GM19467 (cell line): ENCODE data around the gene ARHGAP27.

Experiments used
- ATAC-seq: cut with Tn5 transposase; IDR thresholded peaks from one replicate; pipeline ENCODE4 v1.9.1; 2021; ENCODE audit warnings: mild to moderate bottlenecking, moderate library complexity; ENCODE audit not compliant: unreplicated experiment

ARHGAP27 gene

DNA sequence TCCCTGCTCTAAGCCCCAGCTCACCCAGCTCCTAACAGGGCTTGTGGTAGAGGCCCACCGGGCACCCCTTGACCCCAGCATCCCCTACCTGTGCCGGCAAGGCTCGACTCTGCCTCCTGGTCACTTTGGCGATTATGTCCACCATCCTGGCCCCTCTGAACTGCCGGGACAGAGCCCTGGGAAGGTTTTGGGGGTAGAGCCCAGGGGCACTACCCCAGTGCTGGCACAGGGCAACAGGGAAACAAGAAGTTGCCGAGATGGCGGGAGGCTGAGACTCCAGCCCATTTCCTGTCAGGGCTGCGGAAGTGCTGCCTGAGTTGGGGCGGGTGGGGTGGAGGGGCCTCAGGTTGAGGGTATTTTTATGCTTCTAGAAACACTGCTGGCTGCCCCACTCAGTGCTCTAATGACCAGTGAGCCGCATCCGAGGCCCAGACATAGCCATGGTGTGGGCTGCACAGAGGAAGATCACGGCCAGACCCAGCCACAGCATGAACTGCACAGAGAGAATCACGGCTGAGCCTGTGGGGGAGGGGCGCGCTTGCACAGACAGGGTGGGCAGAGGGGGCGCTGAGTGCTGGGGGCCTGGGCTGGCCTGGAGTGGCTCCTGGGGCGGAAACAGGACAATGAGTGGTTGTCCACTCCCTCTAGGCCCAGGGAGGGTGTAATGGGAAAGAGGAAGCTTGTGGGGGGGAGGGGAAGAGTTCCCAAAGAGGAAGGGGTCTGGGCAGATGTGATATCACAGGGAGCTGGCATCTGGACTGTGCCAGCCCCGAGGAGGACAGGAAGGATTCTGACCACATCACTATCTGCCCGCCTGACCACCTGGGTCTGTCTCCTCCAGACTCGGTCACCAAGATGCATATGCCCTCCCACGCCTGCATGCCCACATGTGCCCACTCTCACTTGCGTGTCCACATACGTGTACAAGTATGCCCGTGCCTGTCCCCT, 22.3 kb downstream of the ARHGAP27 start:
- ATAC-seq: no peak

DNA sequence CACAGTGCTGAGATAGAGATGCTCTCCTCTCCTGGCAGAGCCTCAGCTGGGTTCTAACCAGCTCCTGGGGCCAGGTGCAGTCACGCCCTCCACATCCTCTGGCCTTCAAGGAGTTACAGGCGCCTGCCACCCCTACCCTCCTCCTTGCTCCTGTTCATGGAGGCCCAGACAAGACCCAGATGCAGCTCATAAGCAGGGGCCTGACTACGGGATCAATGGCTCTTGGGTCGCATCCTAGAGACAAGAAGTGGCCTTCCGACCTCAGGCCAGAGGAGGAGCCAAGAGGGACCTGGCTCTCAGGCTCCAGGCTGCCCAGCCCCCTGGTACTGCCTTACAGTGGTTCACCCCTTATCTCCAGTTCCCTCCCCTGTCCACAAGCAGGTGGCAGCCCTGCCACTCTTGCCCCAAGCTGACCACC, 23.0 kb downstream of the ARHGAP27 start:
- no peak for ATAC-seq

DNA sequence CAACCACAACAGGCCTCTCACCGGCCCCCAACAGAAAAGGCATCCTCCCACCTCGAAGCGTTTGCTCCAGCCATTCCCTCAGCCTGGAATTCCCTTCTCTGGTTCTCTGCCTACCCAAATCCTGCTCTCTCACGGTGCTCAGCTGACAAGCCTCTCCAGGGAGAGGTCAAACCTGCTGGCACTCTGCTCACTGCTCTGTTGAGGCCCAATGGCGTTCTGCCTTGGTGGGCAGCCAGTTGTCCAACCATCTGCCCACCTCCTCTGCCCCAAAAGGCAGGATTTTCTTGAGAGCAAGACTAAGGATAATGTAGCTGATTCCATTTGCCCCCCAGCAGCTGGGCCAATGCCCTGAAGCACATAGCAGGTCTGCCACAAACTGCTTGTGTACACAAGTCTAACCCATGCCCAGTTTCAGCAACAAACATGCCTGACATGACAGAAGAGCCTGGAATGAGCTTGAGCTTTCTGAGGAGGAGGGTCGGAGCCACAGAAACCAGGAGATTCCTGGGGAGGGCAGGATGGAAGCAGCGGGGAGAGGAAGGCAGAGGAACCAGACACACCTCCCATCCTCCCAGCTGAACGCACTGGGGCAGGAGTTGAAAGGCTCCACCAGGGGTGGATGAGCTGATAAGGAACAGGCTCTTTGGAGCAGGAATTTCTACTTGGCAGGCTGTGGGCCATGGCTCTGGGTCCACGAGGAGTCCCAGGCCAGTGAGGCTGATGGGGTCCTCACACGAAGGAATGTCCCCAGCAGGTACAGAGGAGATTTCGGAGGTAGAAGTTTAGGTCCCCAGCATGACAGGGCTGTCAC, 23.9 kb downstream of the ARHGAP27 start:
- no peak for ATAC-seq

DNA sequence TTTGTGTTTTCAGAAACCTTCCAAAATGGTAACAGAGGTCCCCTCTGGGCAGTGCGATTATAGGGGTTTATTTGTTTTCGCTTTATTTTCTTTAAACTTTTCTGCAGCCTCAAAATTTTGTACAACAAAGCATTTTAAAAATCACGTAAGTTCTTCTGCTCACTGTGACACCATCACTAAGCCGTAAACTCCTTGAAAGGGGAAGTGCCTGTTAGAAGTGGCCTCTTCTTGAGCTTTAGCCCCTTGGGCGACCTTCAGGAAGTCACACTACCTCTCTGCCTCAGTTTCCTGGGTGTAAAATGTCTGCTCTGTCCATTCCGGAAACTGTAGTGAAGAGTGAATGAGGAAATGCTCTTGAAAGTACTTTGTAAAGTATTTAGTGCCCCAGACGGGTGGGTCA, 26.6 kb downstream of the ARHGAP27 start:
- ATAC-seq: no peak

DNA sequence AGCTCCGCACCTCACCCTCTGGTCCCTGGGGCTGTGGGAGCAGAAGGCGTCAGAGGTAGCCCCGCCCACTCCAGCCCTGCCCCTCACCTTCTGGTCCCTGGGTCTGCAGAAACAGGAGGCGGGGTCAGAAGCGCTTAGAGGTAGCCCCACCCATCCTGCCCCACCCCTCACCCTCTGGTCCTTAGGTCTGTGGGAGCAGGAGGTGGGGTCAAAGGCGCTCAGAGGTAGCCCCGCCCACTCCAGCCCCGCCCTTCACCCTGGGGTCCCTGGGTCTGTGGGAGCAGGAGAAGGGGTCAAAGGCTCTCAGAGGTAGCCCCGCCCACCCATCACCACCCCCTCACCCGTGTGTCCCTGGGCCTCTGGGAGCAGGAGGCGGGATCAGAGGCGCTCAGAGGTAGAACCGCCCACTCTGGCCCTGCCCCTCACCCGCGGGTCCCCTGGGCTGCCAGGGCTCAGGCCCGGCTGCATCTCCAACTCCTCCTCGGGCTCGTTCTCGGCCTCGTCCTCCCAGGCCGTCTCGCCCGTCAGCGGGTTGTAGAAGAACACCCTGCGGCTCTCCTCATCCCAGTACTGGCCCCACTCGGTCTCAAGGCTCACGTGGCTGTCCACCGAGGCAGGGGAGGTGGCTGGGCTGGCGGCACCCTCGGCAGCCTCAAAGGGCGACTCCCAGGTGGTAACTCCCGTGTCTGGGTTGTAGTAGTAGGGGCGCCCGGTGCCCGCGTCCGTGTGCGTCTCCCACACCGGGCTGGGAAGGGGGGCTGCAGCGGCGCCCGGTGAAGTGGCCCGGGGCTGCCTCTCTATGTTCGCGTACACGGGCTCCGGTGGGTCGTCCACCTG, 27.2 kb downstream of the ARHGAP27 start:
- ATAC-seq: no peak

DNA sequence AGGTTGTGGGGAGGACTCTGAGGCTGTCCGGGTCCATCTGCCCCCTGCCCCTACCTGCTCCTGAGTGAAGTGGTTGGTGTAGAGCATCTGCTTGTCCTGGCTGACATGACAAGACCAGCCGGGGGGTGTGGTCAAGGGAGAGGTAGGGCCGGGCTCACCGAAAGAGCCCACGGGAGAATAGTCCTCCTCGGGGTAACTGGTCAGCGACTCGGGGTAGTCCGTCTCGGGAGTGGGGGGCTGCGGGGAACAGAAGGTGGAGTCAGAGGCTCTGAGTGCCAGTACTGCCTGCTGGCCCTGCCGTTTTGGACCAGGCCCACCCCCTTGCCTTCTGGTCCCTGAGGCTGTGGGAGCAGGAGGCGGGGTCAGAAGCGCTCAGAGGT, 27.8 kb downstream of the ARHGAP27 start:
- no peak for ATAC-seq

DNA sequence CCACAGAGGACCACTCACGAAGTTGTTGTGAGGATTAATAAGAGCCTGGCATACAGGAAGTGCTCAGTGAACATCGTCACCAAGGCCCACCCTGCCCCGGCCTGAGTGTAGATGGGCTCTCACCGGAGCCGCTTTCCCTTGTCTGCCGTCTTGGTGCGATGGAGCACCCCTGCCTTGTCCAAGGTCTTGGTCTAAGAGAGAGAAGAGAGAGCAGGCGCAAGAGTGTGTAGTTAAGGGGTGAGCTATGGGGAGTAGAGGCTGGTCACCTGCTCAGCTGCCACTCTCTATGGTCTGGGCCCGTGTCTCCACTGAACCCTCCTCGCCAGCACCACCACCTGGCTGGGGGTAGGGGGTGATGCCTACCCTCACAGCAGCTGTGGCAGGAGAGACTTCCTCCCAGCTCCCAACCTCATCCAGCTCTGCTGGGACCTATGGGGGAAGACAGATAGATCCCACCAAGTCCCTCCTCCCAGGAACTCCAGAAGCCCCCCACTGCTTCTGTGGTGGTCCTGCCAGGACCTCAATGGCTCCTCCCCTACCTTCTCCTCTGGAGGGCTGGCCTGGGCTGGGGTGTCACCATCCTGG, 28.7 kb downstream of the ARHGAP27 start:
- ATAC-seq: no peak

DNA sequence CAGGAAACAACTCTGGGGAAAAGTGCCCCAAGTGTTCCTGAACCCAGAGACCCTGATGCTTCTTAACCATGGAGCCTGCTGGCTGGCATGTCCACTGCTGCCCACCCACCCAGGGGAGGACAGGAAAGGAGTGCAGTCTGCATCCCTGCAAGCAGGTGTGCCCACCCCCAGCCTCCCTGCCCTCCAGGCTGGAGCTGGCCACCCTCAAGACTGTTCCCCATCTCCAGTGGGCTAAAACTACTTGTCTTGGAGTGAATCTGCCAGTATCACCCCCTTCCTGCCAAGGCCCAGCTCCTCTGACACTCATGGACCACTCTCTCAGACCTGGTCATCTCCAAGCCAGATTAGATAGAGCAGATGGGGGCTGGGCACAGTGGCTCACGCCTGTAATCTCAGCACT, 29.8 kb downstream of the ARHGAP27 start:
- ATAC-seq: no peak

DNA sequence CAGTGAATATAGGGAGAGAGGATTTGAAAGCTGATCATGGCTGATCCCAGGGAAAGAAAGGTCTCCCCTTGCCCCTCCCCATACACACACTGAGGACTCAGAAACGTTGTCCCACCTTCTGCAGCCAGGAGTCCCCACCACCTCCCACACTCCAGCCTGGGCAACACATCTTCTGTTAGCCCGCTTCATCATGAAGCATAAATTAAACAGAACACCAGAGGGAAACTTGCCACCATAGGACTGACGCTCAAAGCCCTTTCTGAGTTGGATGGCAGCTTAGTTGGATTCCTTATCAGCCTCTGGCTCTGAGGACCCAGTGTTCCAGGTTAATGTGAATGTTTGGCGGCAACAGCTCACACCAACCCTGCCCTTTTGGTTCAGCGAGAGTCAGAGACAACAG, 33.9 kb downstream of the ARHGAP27 start:
- ATAC-seq: no peak

DNA sequence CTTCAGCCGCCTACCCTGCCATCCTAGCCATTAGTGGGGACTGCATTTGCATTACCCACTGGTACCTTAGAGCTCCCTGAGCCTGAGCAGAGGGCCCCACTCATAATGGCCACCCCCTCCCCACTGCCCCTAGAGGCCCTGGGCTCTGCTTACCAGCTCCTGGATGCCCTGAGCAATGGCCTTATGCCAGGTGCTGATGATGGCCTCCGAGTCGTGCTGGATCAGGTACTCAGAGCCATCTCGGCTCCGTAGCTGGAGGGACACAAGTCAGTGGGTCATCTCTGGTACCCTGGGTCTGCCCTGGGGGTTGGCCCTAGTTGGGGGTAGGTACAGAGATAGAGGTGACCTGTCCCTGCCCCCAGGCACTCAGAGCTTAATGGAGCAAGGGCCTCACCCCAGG, 34.9 kb downstream of the ARHGAP27 start:
- ATAC-seq: no peak

DNA sequence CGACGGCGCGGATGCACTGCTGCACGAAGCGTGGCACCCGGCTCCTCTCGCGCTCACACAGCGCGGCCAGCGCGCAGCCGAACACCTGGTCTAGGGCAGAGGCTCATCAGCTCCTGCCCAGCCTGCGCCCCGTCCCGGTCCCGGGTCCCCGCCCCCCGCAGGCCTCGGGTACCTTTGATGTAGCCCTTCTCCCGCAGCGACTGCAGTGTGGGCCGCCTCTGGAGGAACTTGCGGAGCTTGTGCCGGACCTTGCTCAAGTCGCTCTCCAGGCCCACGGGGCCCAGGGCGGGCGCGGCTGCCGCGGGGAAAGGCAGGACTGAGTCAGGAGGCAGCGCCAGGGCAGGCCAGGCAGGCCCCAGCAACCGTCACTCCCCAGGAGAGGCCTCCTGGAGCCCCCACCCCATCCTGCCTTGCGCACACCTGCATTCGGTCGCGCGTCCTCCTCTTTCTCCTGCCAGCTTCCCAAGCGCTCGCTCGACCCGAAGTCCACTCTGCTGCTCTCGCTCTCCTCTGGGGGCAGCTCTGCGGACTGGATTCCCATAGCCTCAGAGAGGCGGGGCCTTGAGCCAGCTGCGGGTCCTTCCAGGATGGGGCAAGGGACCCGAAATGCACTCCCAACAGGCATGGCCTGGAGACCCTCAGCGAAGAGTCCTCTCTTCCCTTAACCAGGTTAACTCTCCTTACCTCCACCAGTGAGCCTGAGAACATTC, 36.0 kb downstream of the ARHGAP27 start:
- ATAC-seq: no peak

DNA sequence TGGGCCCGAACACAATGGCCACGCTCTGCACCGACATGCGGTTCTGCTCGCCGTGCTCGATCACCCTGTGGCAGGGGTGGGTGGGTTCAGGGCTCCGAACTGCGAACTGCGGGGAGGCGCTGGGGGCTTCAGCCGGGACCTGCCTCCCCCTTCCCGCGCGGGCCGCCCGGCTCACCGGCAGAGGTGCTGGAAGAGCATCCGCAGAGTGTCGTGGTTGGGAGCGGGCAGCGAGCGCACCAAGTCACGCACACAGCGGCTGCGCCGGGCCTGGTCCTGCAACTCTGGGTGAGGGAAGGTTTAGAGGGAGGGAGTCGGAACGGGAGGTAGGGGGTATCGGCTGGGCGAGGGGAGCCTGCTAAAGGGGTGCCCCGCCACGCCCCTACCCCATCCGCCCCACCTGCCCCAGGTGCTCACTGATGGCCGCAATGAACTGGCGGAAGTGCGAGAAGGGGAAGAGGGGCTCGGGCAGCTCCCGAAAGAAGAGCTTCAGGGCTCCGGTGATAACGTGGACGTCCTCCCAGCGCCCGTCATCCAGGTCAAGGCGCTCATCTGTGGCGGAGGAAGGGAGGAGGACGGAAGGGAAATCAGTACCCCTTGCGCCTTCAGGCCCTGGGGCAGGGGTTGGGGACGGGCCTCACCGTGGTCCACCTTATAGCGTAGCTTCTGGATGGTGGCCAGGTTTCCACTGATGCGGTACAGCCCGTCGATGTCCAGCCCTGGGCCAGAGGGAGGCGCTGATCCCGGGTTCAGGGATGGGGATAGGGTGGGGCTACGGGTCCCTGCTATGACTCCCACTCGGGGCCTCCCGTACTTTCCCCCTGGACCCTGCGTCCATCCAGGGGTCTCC, 36.9 kb downstream of the ARHGAP27 start:
- no peak for ATAC-seq

DNA sequence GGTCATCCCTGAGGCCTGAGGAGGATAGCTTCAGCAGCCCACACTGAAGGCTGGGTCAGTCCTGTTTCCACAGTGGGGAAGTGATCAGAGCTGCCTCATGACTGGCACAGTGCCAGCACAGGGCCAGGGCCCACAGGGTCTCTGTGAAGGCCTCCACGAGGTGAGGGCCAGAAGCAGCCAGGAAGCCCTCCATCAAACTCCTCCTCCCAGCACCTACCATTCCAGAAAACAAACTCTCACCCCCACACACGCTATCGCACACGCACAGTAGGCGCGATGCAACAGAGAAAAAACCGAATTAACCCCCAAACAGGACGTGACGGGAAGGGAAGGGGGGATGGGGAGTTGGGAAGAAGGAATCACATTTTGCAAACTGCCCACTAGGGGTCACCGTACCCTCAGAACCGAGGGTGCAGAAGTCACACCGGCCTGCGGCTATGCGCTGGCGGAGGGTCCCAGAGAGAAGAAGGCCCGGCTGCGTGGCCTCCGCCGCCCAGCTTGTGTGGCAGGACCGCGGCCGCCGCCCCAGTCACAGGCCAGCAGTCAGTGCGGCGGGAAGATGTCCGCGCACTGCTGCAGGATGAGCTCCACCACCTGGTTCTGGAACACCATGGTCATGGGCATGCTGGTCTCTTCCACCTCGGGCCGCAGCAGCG, 37.6 kb downstream of the ARHGAP27 start:
- no peak for ATAC-seq

DNA sequence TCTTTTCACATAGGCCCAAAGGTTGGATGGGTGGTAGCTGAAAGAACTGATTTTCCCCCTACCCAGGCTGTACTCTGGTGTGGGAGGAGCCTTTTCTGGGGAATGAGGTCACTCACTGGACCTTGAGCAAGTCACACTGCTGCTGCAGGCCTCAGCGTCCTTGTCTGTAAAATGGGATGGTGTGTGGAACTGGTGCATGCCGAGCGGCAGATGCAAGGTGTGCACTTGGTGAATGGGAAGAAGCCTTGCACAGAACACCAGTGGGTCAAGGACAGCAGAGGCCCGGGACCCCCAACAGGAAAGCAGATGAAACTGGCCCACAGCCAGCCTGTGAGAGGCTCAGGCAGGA, 38.1 kb downstream of the ARHGAP27 start:
- no peak for ATAC-seq

DNA sequence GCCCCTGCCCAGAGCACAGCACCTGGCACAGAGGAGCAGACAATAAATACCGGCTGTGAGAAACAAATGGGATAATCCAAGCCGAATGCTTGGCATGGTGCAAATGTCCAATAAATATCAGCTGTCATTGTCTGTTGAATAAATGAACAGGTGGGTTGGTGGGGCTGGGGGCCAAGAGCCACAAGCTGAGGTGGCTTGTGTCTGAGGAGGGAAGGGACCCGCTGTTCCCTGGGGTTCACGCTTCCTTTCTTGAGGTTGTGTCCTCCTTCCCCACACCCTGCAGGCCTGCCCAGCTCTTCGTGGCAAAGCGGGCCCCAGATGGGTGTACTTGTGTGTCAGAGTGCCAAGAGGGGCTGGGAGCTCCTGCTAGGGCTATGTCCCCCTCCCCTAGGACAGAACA, 38.6 kb downstream of the ARHGAP27 start:
- no peak for ATAC-seq

DNA sequence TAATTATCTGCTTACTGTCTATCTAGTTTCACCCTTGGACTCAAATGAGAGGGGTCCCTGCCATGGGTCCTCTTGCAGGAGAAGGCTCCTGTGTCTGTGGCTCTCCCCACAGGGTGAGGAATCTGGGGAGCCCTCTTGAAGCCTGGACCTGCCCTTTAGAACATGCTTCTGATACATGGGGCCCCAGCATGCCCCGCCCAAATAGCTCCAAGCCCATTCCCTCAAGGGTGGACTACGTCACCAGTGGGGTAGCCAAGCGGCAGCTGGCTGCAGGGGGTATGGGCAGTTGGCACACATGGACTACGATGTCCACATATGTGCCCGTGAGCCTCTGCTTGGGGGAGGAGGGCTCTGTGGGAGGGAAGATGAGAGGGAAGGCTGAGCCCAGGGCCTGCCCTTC, 39.3 kb downstream of the ARHGAP27 start:
- ATAC-seq: no peak

DNA sequence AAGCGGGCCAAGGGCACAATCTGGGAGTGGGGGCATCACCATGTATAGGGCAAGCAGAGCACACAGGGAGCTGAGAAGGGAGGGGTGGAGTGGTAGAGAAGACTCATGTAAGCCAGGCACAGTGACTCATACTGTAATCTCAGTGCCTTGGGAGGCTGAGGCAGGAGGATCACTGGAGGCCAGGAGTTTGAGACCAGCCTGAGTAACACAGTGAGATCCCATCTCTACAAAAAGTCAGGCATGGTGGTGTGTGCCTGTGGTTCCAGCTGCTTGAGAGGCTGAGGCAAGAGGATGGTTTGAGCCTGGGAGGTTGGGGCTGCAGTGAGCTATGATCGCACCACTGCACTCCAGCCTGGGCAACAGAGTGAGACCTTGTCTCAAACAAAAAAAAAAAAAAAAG, 40.8 kb downstream of the ARHGAP27 start:
- ATAC-seq: no peak

DNA sequence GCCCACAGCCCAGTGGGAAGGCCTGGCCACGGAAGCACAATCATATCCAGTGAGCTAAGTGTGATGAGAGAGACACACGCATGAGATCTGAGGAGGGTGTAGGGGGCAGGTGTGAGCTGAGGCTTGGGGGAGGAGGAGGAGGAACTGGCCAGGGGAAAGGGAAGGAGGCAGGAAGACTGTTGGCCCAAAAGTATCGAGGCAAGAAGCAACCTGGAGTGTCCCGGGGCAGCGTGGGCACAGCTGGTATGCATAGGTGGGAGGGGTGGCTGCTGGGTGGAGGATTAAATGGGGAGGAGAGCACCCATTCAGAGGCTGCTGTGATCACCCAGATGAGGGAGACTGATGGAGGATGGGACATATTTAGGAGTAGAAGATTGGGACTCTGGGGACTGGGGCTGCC, 41.4 kb downstream of the ARHGAP27 start:
- ATAC-seq: no peak

DNA sequence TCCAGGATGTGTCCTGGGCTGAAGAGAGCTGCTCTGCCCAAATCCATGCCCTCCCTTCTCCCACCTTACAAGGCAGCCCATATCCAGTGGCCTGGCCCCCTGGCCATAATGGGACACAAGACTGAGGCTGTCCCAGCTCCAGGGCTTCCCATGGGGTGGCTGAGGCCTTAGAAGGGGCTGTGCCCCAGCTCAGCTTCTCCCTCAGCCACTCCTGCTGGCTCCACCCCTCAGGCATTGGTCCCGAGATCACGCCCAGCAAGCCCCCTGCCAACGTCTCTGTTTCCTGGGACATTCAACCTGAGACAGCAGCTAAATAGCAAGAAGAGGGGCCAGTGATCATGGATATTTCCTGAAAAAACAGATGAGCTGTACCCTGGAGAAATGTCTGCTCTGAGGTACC, 43.3 kb downstream of the ARHGAP27 start:
- no peak for ATAC-seq
